WTC11 (cell line): ENCODE results near the gene ABCA13. TPM values are rescaled to one million over a fixed set of nuclear protein-coding genes. Genes with fewer than 3 reads are reported as not detected.

Experiments
- ATAC-seq: fragments of 200-7000 bp; cut with Tn5 transposase; 2 replicates; pipeline ENCODE4 v1.10.0; 2021; ENCODE audit warnings: mild to moderate bottlenecking, moderate library complexity
- CTCF ChIA-PET: fragments of 300-600 bp; sonication (Branson Sonifier 250); formaldehyde crosslinking; loops from one replicate; lab custom pipeline; 2021; ENCODE audit warnings: antibody characterized with exemption; lab: Charles Lee
- POLR2A ChIA-PET: fragments of 350-600 bp; sonication (Branson Sonifier 250); formaldehyde crosslinking; loops from one replicate; lab custom pipeline; 2021; ENCODE audit warnings: antibody characterized with exemption; lab: Charles Lee
- DNase-seq: peaks from one replicate; pipeline ENCODE4 v3.0.0; 2021; ENCODE audit warnings: low spot score
- H3K27ac Mint-ChIP-seq: 2 replicates; pipeline ENCODE4 v1.8.0; 2021; ENCODE audit warnings: mixed read lengths
- H3K27me3 Mint-ChIP-seq: 2 replicates; pipeline ENCODE4 v1.8.0; 2021; ENCODE audit warnings: low read depth, mild to moderate bottlenecking, moderate library complexity, mixed read lengths
- H3K36me3 Mint-ChIP-seq: 2 replicates; pipeline ENCODE4 v1.8.0; 2021; ENCODE audit warnings: mixed read lengths
- H3K4me1 Mint-ChIP-seq: 2 replicates; pipeline ENCODE4 v1.8.0; 2022; ENCODE audit warnings: mixed read lengths
- H3K4me3 Mint-ChIP-seq: 2 replicates; pipeline ENCODE4 v1.8.0; 2021; ENCODE audit warnings: mild to moderate bottlenecking, moderate library complexity, mixed read lengths
- H3K9me3 Mint-ChIP-seq: 2 replicates; pipeline ENCODE4 v1.8.0; 2021; ENCODE audit warnings: mixed read lengths
- ATF1 ChIP-seq: sonication (generic); formaldehyde crosslinking; IDR thresholded peaks from 2 replicates; pipeline ENCODE4 v1.8.1; 2023; ENCODE audit warnings: mild to moderate bottlenecking, moderate library complexity, missing genetic modification reagents
- CREM ChIP-seq: sonication (generic); formaldehyde crosslinking; IDR thresholded peaks from 2 replicates; pipeline ENCODE4 v1.8.1; 2022; ENCODE audit warnings: mild to moderate bottlenecking, missing genetic modification reagents, moderate library complexity
- CTCF ChIP-seq: fragments of 200-600 bp; IDR thresholded peaks from 2 replicates; pipeline ENCODE4 v1.8.0; 2022; ENCODE audit warnings: antibody characterized with exemption
- ELF4 ChIP-seq: sonication (generic); formaldehyde crosslinking; IDR thresholded peaks from 2 replicates; pipeline ENCODE4 v1.8.1; 2022; ENCODE audit warnings: low read depth, mild to moderate bottlenecking, moderate library complexity, missing genetic modification reagents
- ERG ChIP-seq: fragments of 250-450 bp; sonication (Bioruptor Pico); IDR thresholded peaks from 2 replicates; pipeline ENCODE4 v1.8.0; 2021; ENCODE audit warnings: mild to moderate bottlenecking
- ESRRA ChIP-seq: sonication (generic); formaldehyde crosslinking; IDR thresholded peaks from 2 replicates; pipeline ENCODE4 v1.8.1; 2022; ENCODE audit warnings: mild to moderate bottlenecking, missing genetic modification reagents, borderline replicate concordance
- FOXJ3 ChIP-seq: sonication (generic); formaldehyde crosslinking; IDR thresholded peaks from 2 replicates; pipeline ENCODE4 v1.9.0; 2021; ENCODE audit warnings: missing genetic modification reagents, mild to moderate bottlenecking, borderline replicate concordance
- FOXP1 ChIP-seq: sonication (generic); formaldehyde crosslinking; IDR thresholded peaks from 2 replicates; pipeline ENCODE4 v1.8.0; 2022; ENCODE audit warnings: missing genetic modification reagents, mild to moderate bottlenecking, moderate library complexity, borderline replicate concordance
- GTF2I ChIP-seq: fragments of 250-450 bp; sonication (Bioruptor Pico); conservative IDR thresholded peaks from 2 replicates; pipeline ENCODE4 v1.4.0; 2021; ENCODE audit warnings: mild to moderate bottlenecking
- HMGA2 ChIP-seq: fragments of 250-450 bp; sonication (Bioruptor Pico); IDR thresholded peaks from 2 replicates; pipeline ENCODE4 v1.4.0; 2021; ENCODE audit warnings: mild to moderate bottlenecking, moderate library complexity
- NFATC4 ChIP-seq: fragments of 250-450 bp; sonication (Bioruptor Pico); IDR thresholded peaks from 2 replicates; pipeline ENCODE4 v1.9.0; 2021; ENCODE audit warnings: mild to moderate bottlenecking
- NR1H2 ChIP-seq: sonication (generic); formaldehyde crosslinking; IDR thresholded peaks from 2 replicates; pipeline ENCODE4 v1.9.0; 2021; ENCODE audit warnings: mild to moderate bottlenecking, moderate library complexity, missing genetic modification reagents
- NR2C2 ChIP-seq: sonication (generic); formaldehyde crosslinking; IDR thresholded peaks from 2 replicates; pipeline ENCODE4 v1.8.0; 2022; ENCODE audit warnings: mild to moderate bottlenecking, missing genetic modification reagents
- NR3C1 ChIP-seq: sonication (generic); formaldehyde crosslinking; conservative IDR thresholded peaks from 2 replicates; pipeline ENCODE4 v1.8.1; 2023; ENCODE audit warnings: low read depth, mild to moderate bottlenecking, missing genetic modification reagents
- PRRX2 ChIP-seq: fragments of 250-450 bp; sonication (Bioruptor Pico); IDR thresholded peaks from 2 replicates; pipeline ENCODE4 v1.8.0; 2021; ENCODE audit warnings: mild to moderate bottlenecking
- RELA ChIP-seq: sonication (generic); formaldehyde crosslinking; IDR thresholded peaks from 2 replicates; pipeline ENCODE4 v1.8.1; 2022; ENCODE audit warnings: missing genetic modification reagents, mild to moderate bottlenecking, borderline replicate concordance
- SOX15 ChIP-seq: fragments of 250-450 bp; sonication (Bioruptor Pico); IDR thresholded peaks from 2 replicates; pipeline ENCODE4 v1.9.0; 2021; ENCODE audit warnings: mild to moderate bottlenecking
- TP53 ChIP-seq: sonication (generic); formaldehyde crosslinking; IDR thresholded peaks from 2 replicates; pipeline ENCODE4 v1.8.1; 2023; ENCODE audit warnings: mild to moderate bottlenecking, missing genetic modification reagents
- ZNF416 ChIP-seq: fragments of 250-450 bp; sonication (Bioruptor Pico); IDR thresholded peaks from 2 replicates; pipeline ENCODE4 v1.9.0; 2021; ENCODE audit warnings: mild to moderate bottlenecking, inconsistent platforms
- ZNF425 ChIP-seq: fragments of 250-450 bp; sonication (Bioruptor Pico); conservative IDR thresholded peaks from 2 replicates; pipeline ENCODE4 v1.9.0; 2021; ENCODE audit warnings: mild to moderate bottlenecking
- ZNF671 ChIP-seq: fragments of 250-450 bp; sonication (Bioruptor Pico); IDR thresholded peaks from 2 replicates; pipeline ENCODE4 v1.8.0; 2021; ENCODE audit warnings: mild to moderate bottlenecking
- total RNA-seq: library from RNA; stranded (reverse); gene quantifications from 3 replicates; pipeline ENCODE4 v1.2.3, GENCODE V29; 2021
- TF ChIP-seq, protein P1 (sequence below): sonication (generic); formaldehyde crosslinking; conservative IDR thresholded peaks from 2 replicates; pipeline ENCODE4 v1.8.1; 2022; ENCODE audit warnings: mild to moderate bottlenecking, missing genetic modification reagents
- TF ChIP-seq, protein P2 (sequence below): sonication (generic); formaldehyde crosslinking; IDR thresholded peaks from 2 replicates; pipeline ENCODE4 v1.8.1; 2023; ENCODE audit warnings: mild to moderate bottlenecking, moderate library complexity, missing genetic modification reagents
- TF ChIP-seq, protein P3 (sequence below): fragments of 250-450 bp; sonication (Bioruptor Pico); IDR thresholded peaks from 2 replicates; pipeline ENCODE4 v1.9.0; 2021; ENCODE audit warnings: mild to moderate bottlenecking
- TF ChIP-seq, protein P4 (sequence below): sonication (generic); formaldehyde crosslinking; IDR thresholded peaks from 2 replicates; pipeline ENCODE4 v1.8.1; 2022; ENCODE audit warnings: low read depth, missing genetic modification reagents, borderline replicate concordance

ABCA13 gene
- total RNA-seq, 1 experiment from 2014 or later = 0.04 TPM

DNA sequence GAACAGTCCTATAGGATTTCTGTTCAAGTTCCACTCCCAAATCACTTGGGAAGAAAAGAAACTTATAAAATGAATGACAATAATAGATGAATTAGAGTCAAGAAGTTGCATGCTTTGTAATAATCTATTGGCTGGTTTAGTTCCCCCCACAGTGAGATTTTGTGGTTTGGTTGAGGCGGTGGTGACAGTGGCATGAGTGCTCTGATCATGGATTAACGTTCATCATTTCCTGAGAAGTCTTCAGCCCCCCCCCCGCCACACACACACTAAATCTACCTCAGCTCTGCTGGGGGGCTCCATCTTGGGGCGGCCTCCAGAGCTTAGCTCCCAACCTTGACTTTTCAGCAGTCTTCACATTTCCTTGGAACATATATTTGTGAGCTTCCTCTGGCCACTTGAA lies 121.7 kb downstream of the ABCA13 start:
- ChIA-PET POLR2A (no interaction called here), CTCF (interaction anchor here (0.7 kb wide), 1 partner anchor 18 kb away, joined by 3 read pairs; no protein-coding TSS in a partner anchor)
- ATAC-seq = no peak
- no peak overlapping the region for H3K27ac Mint-ChIP-seq
- peaks cover 3% of the 10 kb centered on the region; the same call in 1 of the 2 replicates for H3K9me3 Mint-ChIP-seq
- no peak for DNase-seq
- H3K36me3 Mint-ChIP-seq = no peaks in the 10 kb centered on the region
- H3K27me3 Mint-ChIP-seq = no peaks in the 10 kb centered on the region
- no peaks in the 10 kb centered on the region for H3K4me1 Mint-ChIP-seq
- TF ChIP-seq, protein P1, sequence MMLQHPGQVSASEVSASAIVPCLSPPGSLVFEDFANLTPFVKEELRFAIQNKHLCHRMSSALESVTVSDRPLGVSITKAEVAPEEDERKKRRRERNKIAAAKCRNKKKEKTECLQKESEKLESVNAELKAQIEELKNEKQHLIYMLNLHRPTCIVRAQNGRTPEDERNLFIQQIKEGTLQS = no peak
- TF ChIP-seq, protein P2, sequence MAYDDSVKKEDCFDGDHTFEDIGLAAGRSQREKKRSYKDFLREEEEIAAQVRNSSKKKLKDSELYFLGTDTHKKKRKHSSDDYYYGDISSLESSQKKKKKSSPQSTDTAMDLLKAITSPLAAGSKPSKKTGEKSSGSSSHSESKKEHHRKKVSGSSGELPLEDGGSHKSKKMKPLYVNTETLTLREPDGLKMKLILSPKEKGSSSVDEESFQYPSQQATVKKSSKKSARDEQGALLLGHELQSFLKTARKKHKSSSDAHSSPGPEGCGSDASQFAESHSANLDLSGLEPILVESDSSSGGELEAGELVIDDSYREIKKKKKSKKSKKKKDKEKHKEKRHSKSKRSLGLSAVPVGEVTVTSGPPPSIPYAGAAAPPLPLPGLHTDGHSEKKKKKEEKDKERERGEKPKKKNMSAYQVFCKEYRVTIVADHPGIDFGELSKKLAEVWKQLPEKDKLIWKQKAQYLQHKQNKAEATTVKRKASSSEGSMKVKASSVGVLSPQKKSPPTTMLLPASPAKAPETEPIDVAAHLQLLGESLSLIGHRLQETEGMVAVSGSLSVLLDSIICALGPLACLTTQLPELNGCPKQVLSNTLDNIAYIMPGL (CRISPR knock-in tag) = no peak
- TF ChIP-seq GTF2I (CRISPR knock-in tag) = no peak
- no peak for TF ChIP-seq ZNF416 (CRISPR knock-in tag)
- no peak for TF ChIP-seq ERG
- TF ChIP-seq ATF1 = no peak
- no peak for TF ChIP-seq FOXJ3
- TF ChIP-seq, protein P3, sequence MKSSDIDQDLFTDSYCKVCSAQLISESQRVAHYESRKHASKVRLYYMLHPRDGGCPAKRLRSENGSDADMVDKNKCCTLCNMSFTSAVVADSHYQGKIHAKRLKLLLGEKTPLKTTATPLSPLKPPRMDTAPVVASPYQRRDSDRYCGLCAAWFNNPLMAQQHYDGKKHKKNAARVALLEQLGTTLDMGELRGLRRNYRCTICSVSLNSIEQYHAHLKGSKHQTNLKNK = no peak
- no peak for TF ChIP-seq ZNF425 (CRISPR knock-in tag)
- no peak for TF ChIP-seq FOXP1
- TF ChIP-seq CTCF = no peak
- TF ChIP-seq, protein P4, sequence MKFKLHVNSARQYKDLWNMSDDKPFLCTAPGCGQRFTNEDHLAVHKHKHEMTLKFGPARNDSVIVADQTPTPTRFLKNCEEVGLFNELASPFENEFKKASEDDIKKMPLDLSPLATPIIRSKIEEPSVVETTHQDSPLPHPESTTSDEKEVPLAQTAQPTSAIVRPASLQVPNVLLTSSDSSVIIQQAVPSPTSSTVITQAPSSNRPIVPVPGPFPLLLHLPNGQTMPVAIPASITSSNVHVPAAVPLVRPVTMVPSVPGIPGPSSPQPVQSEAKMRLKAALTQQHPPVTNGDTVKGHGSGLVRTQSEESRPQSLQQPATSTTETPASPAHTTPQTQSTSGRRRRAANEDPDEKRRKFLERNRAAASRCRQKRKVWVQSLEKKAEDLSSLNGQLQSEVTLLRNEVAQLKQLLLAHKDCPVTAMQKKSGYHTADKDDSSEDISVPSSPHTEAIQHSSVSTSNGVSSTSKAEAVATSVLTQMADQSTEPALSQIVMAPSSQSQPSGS (CRISPR knock-in tag) = no peak
- no peak for TF ChIP-seq ELF4 (CRISPR knock-in tag)
- H3K4me3 Mint-ChIP-seq = no peak overlapping the region

- CTCF ChIA-PET = no interaction called here
- Mint-ChIP-seq H3K27ac (no peak overlapping the region; the same call in 1 of the 2 replicates), H3K4me3 (no peak overlapping the region), H3K36me3 (no peaks in the 10 kb centered on the region), H3K9me3 (peaks cover 3% of the 10 kb centered on the region; the same call in 1 of the 2 replicates), H3K27me3 (no peaks in the 10 kb centered on the region), H3K4me1 (peaks cover 16% of the 10 kb centered on the region)
- ATAC-seq = no peak
- no peak for DNase-seq
- POLR2A ChIA-PET = no interaction called here
- TF ChIP-seq ESRRA (CRISPR knock-in tag) (no peak), TP53 (CRISPR knock-in tag) (no peak), NR3C1 (CRISPR knock-in tag) (no peak), CREM (no peak), ZNF671 (CRISPR knock-in tag) (no peak), HMGA2 (CRISPR knock-in tag) (no peak), PRRX2 (CRISPR knock-in tag) (no peak), RELA (CRISPR knock-in tag) (no peak), NR1H2 (CRISPR knock-in tag) (no peak), ZNF425 (CRISPR knock-in tag) (no peak), SOX15 (CRISPR knock-in tag) (no peak), ELF4 (CRISPR knock-in tag) (no peak), NFATC4 (no peak), NR2C2 (CRISPR knock-in tag) (no peak)
Observed at GRCh38 chr7:48295296-48295971, 124.2 kb downstream of the ABCA13 start.
